HCT116 (cell line): ENCODE data around the gene MAP3K6. TPM values are rescaled to one million over a fixed set of nuclear protein-coding genes. Genes with fewer than 3 reads are reported as not detected.

Experiments used
- ATAC-seq: fragments of 200-7000 bp; cut with Tn5 transposase; 2 replicates; pipeline ENCODE4 v1.9.1; 2020; ENCODE audit warnings: mild to moderate bottlenecking, moderate library complexity
- BruUV-seq: library from RNA; stranded (reverse); fragments of 400-500 nt; replicated peaks from 2 replicates; lab custom pipeline; 2021; lab: Mats Ljungman, UMichigan
- CTCF ChIA-PET: fragments of 300-600 bp; sonication (Branson Sonifier 250); formaldehyde crosslinking; loops from one replicate; lab custom pipeline; 2021; ENCODE audit warnings: antibody characterized with exemption; lab: Charles Lee
- POLR2A ChIA-PET: fragments of 300-600, 350-600 bp; sonication (Branson Sonifier 250); formaldehyde crosslinking; loops from one replicate; lab custom pipeline; 2021; ENCODE audit warnings: antibody characterized with exemption; lab: Charles Lee
- RAD21 ChIA-PET, 2 experiments: fragments of 300-600 bp; sonication (Branson Sonifier 250); formaldehyde crosslinking; loops; one replicate each; lab custom pipeline; 2023; ENCODE audit warnings: low total read pairs in 2 of 2; ENCODE audit not compliant: uncharacterized antibody in 2 of 2, unreplicated experiment in 2 of 2, low non-redundant PET in 1 of 2; lab: Charles Lee
- DNase-seq: peaks from one replicate; pipeline ENCODE4 v3.0.0-alpha.2; 2010; ENCODE audit warnings: low read depth, low spot score
- H2AFZ ChIP-seq: fragments of 200-600 bp; shearing (Covaris generic), sonication (generic); 2 replicates; pipeline ENCODE4 v1.6.1; 2017; ENCODE audit warnings: low read depth, mixed run types, mixed read lengths, antibody characterized with exemption, low read length; ENCODE audit not compliant: poor library complexity, severe bottlenecking
- H3K27ac ChIP-seq: 2 replicates; pipeline ENCODE4 v1.5.1; 2012; ENCODE audit warnings: low read depth, low read length
- H3K27me3 ChIP-seq: fragments of 200-600 bp; sonication (generic); 2 replicates; pipeline ENCODE4 v1.6.1; 2016; ENCODE audit warnings: mixed run types, low read length, mixed read lengths; ENCODE audit not compliant: insufficient read depth
- H3K36me3 ChIP-seq, 2 experiments: fragments of 200-500 bp in 1 of 2; fragments of 200-600 bp in 1 of 2; sonication (Bioruptor generic) in 1 of 2; sonication (generic) in 1 of 2; 2 replicates each; pipeline versions ENCODE4 v1.5.1 to v1.6.1; 2014 to 2016; ENCODE audit warnings: low read length in 2 of 2, inconsistent platforms in 1 of 2, mixed read lengths in 1 of 2, mixed run types in 1 of 2; ENCODE audit not compliant: insufficient read depth in 2 of 2, control insufficient read depth in 1 of 2
- H3K4me1 ChIP-seq, 2 experiments: fragments of 200-600 bp in 1 of 2; sonication (generic) in 1 of 2; 2 replicates each; pipeline versions ENCODE4 v1.5.1 to v1.6.1; 2012 to 2017; ENCODE audit warnings: low read length in 2 of 2, inconsistent platforms in 1 of 2, mild to moderate bottlenecking in 1 of 2, mixed read lengths in 1 of 2, mixed run types in 1 of 2, moderate library complexity in 1 of 2; ENCODE audit not compliant: insufficient read depth in 2 of 2, control insufficient read depth in 1 of 2
- H3K4me2 ChIP-seq: fragments of 200-600 bp; sonication (generic); 2 replicates; pipeline ENCODE4 v1.6.1; 2017; ENCODE audit warnings: mixed run types, low read length, mixed read lengths
- H3K4me3 ChIP-seq, 2 experiments: fragments of 200-600 bp in 1 of 2; sonication (generic) in 1 of 2; replicated peaks in 1 of 2; 2 replicates each; pipeline ENCODE4 v1.5.1; 2011 to 2016; ENCODE audit warnings: low read length in 2 of 2, control low read depth in 1 of 2, low read depth in 1 of 2, mild to moderate bottlenecking in 1 of 2, mixed read lengths in 1 of 2, mixed run types in 1 of 2
- H3K79me2 ChIP-seq: fragments of 200-600 bp; sonication (generic); 2 replicates; pipeline ENCODE4 v1.6.1; 2017; ENCODE audit warnings: mild to moderate bottlenecking, mixed run types, low read length, moderate library complexity, mixed read lengths; ENCODE audit not compliant: insufficient read depth
- H3K9ac ChIP-seq: fragments of 200-600 bp; sonication (generic); 2 replicates; pipeline ENCODE4 v1.6.1; 2016; ENCODE audit warnings: low read length, mixed read lengths
- H3K9me2 ChIP-seq: fragments of 200-600 bp; sonication (generic), shearing (Covaris generic); 2 replicates; pipeline ENCODE4 v1.6.1; 2017; ENCODE audit warnings: mixed run types, mild to moderate bottlenecking, moderate library complexity; ENCODE audit not compliant: insufficient read depth
- H3K9me3 ChIP-seq, 2 experiments: fragments of 200-500 bp in 1 of 2; fragments of 200-600 bp in 1 of 2; sonication (Bioruptor generic) in 1 of 2; sonication (generic) in 1 of 2; 2 replicates each; pipeline ENCODE4 v1.6.1; 2014 to 2017; ENCODE audit warnings: low read length in 2 of 2, mixed read lengths in 2 of 2, inconsistent platforms in 1 of 2, low read depth in 1 of 2, mild to moderate bottlenecking in 1 of 2, mixed run types in 1 of 2, moderate library complexity in 1 of 2; ENCODE audit not compliant: control insufficient read depth in 1 of 2, insufficient read depth in 1 of 2
- H4K20me1 ChIP-seq: fragments of 200-600 bp; sonication (generic), shearing (Covaris generic); 2 replicates; pipeline ENCODE4 v1.6.1; 2017; ENCODE audit warnings: mixed run types, mild to moderate bottlenecking, moderate library complexity; ENCODE audit not compliant: insufficient read depth
- CEBPB ChIP-seq: IDR thresholded peaks from 2 replicates; pipeline ENCODE4 v1.6.1; 2012; ENCODE audit warnings: low read depth
- ELF1 ChIP-seq: IDR thresholded peaks from 2 replicates; pipeline ENCODE4 v1.6.1; 2012; ENCODE audit warnings: low read depth, borderline replicate concordance
- EZH2phosphoT487 ChIP-seq: fragments of 200-600 bp; IDR thresholded peaks from 2 replicates; pipeline ENCODE4 v1.6.1; 2018; ENCODE audit warnings: antibody characterized with exemption, borderline replicate concordance
- FOSL1 ChIP-seq: IDR thresholded peaks from 2 replicates; pipeline ENCODE4 v1.6.1; 2012; ENCODE audit warnings: low read depth
- JUND ChIP-seq: IDR thresholded peaks from 2 replicates; pipeline ENCODE4 v1.6.1; 2012
- MAX ChIP-seq: IDR thresholded peaks from 2 replicates; pipeline ENCODE4 v1.6.1; 2012
- POLR2AphosphoS5 ChIP-seq: IDR thresholded peaks from 2 replicates; pipeline ENCODE4 v1.6.1; 2011; ENCODE audit warnings: mild to moderate bottlenecking, low read depth, low read length, moderate library complexity
- SIN3A ChIP-seq: IDR thresholded peaks from 2 replicates; pipeline ENCODE4 v1.6.1; 2012; ENCODE audit warnings: low read depth
- SRF ChIP-seq: IDR thresholded peaks from 2 replicates; pipeline ENCODE4 v1.6.1; 2012; ENCODE audit warnings: low read depth
- intact Hi-C: fragments of 100-400 bp; cut with micrococcal nuclease; formaldehyde crosslinking; loops from 2 replicates; pipeline ENCODE4 v1.10.0; 2022
- total RNA-seq: library from RNA; stranded (reverse); gene quantifications from one replicate; pipeline ENCODE4 v1.2.1, GENCODE V29; 2021; ENCODE audit not compliant: unreplicated experiment
- TF ChIP-seq, protein P1 (sequence below), 3 experiments: fragments of 200-600 bp in 1 of 3; sonication (generic) in 1 of 3; IDR thresholded peaks in 2 of 3; conservative IDR thresholded peaks in 1 of 3; 2 replicates each; pipeline ENCODE4 v1.5.1; 2012 to 2017; ENCODE audit warnings: low read depth in 2 of 3, low read length in 2 of 3, antibody characterized with exemption in 1 of 3, borderline replicate concordance in 1 of 3, control low read depth in 1 of 3, mild to moderate bottlenecking in 1 of 3, mixed read lengths in 1 of 3, mixed run types in 1 of 3, moderate library complexity in 1 of 3; ENCODE audit not compliant: insufficient read depth in 1 of 3
- TF ChIP-seq, protein P2 (sequence below): IDR thresholded peaks from 2 replicates; pipeline ENCODE4 v1.6.1; 2011; ENCODE audit warnings: mild to moderate bottlenecking, low read length, moderate library complexity; ENCODE audit not compliant: insufficient replicate concordance; ENCODE audit errors: extremely low read depth

Gene MAP3K6
- total RNA-seq, 1 experiment from 2014 or later = 30.2 TPM

DNA sequence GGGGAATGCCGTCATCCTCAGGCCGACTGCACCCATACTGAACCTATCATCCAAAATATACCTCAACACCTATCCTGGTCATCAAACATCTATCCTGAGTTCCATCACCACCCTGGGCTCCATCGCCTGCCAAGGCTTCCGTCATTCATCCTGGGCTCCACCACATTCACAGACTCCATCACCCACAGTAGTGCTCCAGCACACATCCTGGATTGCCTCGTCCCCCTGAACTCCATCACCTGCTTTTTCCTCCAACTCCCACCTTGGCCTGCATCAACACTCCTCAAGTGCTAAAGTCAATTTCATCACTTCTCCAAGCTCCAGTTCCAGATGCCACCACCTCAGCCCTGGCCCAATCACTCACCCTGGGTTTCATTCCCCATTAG lies 7.8 kb downstream of the MAP3K6 start:
- peaks cover 7 to 11% of the 10 kb centered on the region in 2 experiments; a peak in 3 of 4 replicates for H3K4me1 ChIP-seq
- H3K9ac ChIP-seq = no peak overlapping the region
- no peaks in the 10 kb centered on the region for H4K20me1 ChIP-seq
- no peak overlapping the region for H2AFZ ChIP-seq
- RAD21 ChIA-PET = interaction anchor here in 1 of 2 experiments (1.1 kb wide), 1 partner anchor 17 kb away, joined by 5 read pairs; the partner anchor contains the start of gene SYTL1
- POLR2A ChIA-PET = no interaction called here
- no peaks in the 10 kb centered on the region for H3K27me3 ChIP-seq
- H3K4me3 ChIP-seq = no peak overlapping the region
- H3K4me2 ChIP-seq = no peak overlapping the region
- TF ChIP-seq POLR2AphosphoS5 = no peak
- TF ChIP-seq FOSL1 = no peak
- TF ChIP-seq, protein P1, sequence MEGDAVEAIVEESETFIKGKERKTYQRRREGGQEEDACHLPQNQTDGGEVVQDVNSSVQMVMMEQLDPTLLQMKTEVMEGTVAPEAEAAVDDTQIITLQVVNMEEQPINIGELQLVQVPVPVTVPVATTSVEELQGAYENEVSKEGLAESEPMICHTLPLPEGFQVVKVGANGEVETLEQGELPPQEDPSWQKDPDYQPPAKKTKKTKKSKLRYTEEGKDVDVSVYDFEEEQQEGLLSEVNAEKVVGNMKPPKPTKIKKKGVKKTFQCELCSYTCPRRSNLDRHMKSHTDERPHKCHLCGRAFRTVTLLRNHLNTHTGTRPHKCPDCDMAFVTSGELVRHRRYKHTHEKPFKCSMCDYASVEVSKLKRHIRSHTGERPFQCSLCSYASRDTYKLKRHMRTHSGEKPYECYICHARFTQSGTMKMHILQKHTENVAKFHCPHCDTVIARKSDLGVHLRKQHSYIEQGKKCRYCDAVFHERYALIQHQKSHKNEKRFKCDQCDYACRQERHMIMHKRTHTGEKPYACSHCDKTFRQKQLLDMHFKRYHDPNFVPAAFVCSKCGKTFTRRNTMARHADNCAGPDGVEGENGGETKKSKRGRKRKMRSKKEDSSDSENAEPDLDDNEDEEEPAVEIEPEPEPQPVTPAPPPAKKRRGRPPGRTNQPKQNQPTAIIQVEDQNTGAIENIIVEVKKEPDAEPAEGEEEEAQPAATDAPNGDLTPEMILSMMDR (IDR thresholded peaks at IDR 0.05 in 2 of 3, conservative IDR thresholded peaks at IDR 0.05 in 1 of 3; ENCODE audit: borderline replicate concordance in 1 of 3, insufficient read depth in 1 of 3, low read depth in 2 of 3, low read length in 2 of 3) = no peak
- no peak for TF ChIP-seq SRF
- TF ChIP-seq CEBPB = no peak
- TF ChIP-seq JUND = no peak
- no peak for TF ChIP-seq EZH2phosphoT487
- no peak for TF ChIP-seq MAX
- no peak for TF ChIP-seq ELF1
- no peak for TF ChIP-seq SIN3A
- TF ChIP-seq, protein P2, sequence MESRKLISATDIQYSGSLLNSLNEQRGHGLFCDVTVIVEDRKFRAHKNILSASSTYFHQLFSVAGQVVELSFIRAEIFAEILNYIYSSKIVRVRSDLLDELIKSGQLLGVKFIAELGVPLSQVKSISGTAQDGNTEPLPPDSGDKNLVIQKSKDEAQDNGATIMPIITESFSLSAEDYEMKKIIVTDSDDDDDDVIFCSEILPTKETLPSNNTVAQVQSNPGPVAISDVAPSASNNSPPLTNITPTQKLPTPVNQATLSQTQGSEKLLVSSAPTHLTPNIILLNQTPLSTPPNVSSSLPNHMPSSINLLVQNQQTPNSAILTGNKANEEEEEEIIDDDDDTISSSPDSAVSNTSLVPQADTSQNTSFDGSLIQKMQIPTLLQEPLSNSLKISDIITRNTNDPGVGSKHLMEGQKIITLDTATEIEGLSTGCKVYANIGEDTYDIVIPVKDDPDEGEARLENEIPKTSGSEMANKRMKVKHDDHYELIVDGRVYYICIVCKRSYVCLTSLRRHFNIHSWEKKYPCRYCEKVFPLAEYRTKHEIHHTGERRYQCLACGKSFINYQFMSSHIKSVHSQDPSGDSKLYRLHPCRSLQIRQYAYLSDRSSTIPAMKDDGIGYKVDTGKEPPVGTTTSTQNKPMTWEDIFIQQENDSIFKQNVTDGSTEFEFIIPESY = no peak
- TF ChIP-seq, all 23 proteins: peak for 0
- Histone ChIP-seq H3K36me3 (peaks cover 0 to 7% of the 10 kb centered on the region in 2 experiments; a peak in 1 of 4 replicates), H3K9me2 (no peaks in the 10 kb centered on the region), H3K79me2 (no peaks in the 10 kb centered on the region), H3K9me3 (no peaks in the 10 kb centered on the region), H3K27ac (no peak overlapping the region)
- CTCF ChIA-PET = interaction anchor here (0.6 to 2.5 kb wide), 3 partner anchors 7 to 299 kb away, joined by 3 to 25 read pairs (median 7); partner anchors contain the start of gene MAP3K6
- BruUV-seq = no TSS peak
- DNase-seq = no peak
- ATAC-seq = no peak
- intact Hi-C loops = no loop called here
